H1 (cell line): ENCODE results near the gene SYT14. TPM values are rescaled to one million over a fixed set of nuclear protein-coding genes. Genes with fewer than 3 reads are reported as not detected.

Source experiments
- CTCF ChIP-seq, 3 experiments: IDR thresholded peaks; 1 replicate in 2 of 3; 2 replicates in 1 of 3; pipeline versions ENCODE4 v1.5.1 to v1.6.1; 2011; ENCODE audit warnings: low read length in 3 of 3, mild to moderate bottlenecking in 3 of 3, inconsistent platforms in 2 of 3, low read depth in 1 of 3, moderate library complexity in 1 of 3; ENCODE audit not compliant: insufficient read depth in 1 of 3; ENCODE audit errors: control extremely low read depth in 1 of 3
- GTF2F1 ChIP-seq: IDR thresholded peaks from 2 replicates; pipeline ENCODE4 v1.6.1; 2012; ENCODE audit warnings: low read depth, low read length, improper control_type of control experiment, borderline replicate concordance
- HDAC6 ChIP-seq: IDR thresholded peaks from one replicate; pipeline ENCODE4 v1.7.1; 2012; ENCODE audit warnings: low read depth, mild to moderate bottlenecking, inconsistent platforms, low read length, moderate library complexity
- SUZ12 ChIP-seq: fragments of 200-600 bp; sonication (generic); IDR thresholded peaks from 2 replicates; pipeline ENCODE4 v1.6.1; 2012; ENCODE audit warnings: mild to moderate bottlenecking, inconsistent platforms, low read length, moderate library complexity, mixed read lengths
- polyA plus RNA-seq, 7 experiments: library from polyadenylated mRNA; depleted of rRNA in 3 of 7; stranded (reverse) in 5 of 7; unstranded in 2 of 7; fragments of >200 nt in 5 of 7; fragments of 200-250 nt in 2 of 7; gene quantifications; 1 replicate in 5 of 7; 2 replicates in 1 of 7; 4 replicates in 1 of 7; pipeline versions ENCODE4 v1.2.1 to v1.2.3, GENCODE V29; 2011 to 2013; ENCODE audit warnings: missing spikeins in 2 of 7, mixed read lengths in 2 of 7
- total RNA-seq: library from RNA; stranded (reverse); fragmentation: NEBNext Ultra II Directional; extraction: Animal tissue kit (Norgen Biotek cat#: 25700); gene quantifications from 2 replicates; pipeline ENCODE4 v1.2.1, GENCODE V29; 2021

The SYT14 gene
- total and polyA plus RNA-seq, 2 of the 8 experiments (the other 6 are each of a cell fraction or from before 2014, with no cell fraction given) = 2.3 to 18.4 TPM

- TF ChIP-seq CTCF (IDR thresholded peaks at IDR 0.05; ENCODE audit: control extremely low read depth in 1 of 3, insufficient read depth in 1 of 3, low read depth in 1 of 3, low read length in 3 of 3) = no peak
- no peak for TF ChIP-seq SUZ12
- no peak for TF ChIP-seq HDAC6
- TF ChIP-seq GTF2F1 = no peak
- TF ChIP-seq, all 59 proteins: peak for 0
Observed at GRCh38 chr1:210025870-210026269, 87.9 kb downstream of the SYT14 start (continued).
